Endothelial cell of umbilical vein (primary cell): Measurements from ENCODE around the gene EIF3A. TPM values are rescaled to one million over a fixed set of nuclear protein-coding genes. Genes with fewer than 3 reads are reported as not detected.
"Not testable (repeated sequence)": the region's sequence is repeated elsewhere in the genome, so short reads cannot be mapped to it uniquely, and the experiment has no call there.

ENCODE experiments used
- BruUV-seq: library from RNA; stranded (reverse); fragments of 400-500 nt; replicated peaks from 2 replicates; lab custom pipeline; 2021; lab: Mats Ljungman, UMichigan
- CTCF ChIA-PET: fragments of 300-600, 350-600 bp; sonication (Branson Sonifier 250); formaldehyde crosslinking; loops from one replicate; lab custom pipeline; 2021; ENCODE audit warnings: antibody characterized with exemption, inconsistent platforms; lab: Charles Lee
- POLR2A ChIA-PET: fragments of 300-600, 350-600 bp; sonication (Branson Sonifier 250); formaldehyde crosslinking; loops from one replicate; lab custom pipeline; 2021; ENCODE audit warnings: antibody characterized with exemption, inconsistent platforms; lab: Charles Lee
- DNase-seq: peaks from one replicate; pipeline ENCODE4 v3.0.0-alpha.2; 2011; ENCODE audit warnings: low read depth, low spot score
- FAIRE-seq: peaks from 2 replicates; lab custom pipeline; 2011; peaks lifted over from hg19 to GRCh38; lab: Jason Lieb, UNC
- H2AFZ ChIP-seq: 2 replicates; pipeline ENCODE4 v1.6.0; 2012; ENCODE audit warnings: low read depth, low read length, control low read depth, inconsistent platforms
- H3K27ac ChIP-seq: 2 replicates; pipeline ENCODE4 v1.5.1; 2011; ENCODE audit warnings: low read depth, mild to moderate bottlenecking, control low read depth, low read length, moderate library complexity; ENCODE audit not compliant: insufficient read depth
- H3K27me3 ChIP-seq, 2 experiments: 2 replicates each; pipeline versions ENCODE4 v1.6.0 to v1.6.1; 2011; ENCODE audit warnings: low read length in 2 of 2, mixed read lengths in 1 of 2; ENCODE audit not compliant: control insufficient read depth in 2 of 2, insufficient read depth in 2 of 2
- H3K36me3 ChIP-seq, 2 experiments: 2 replicates in 1 of 2; 3 replicates in 1 of 2; pipeline ENCODE4 v1.5.1; 2011; ENCODE audit warnings: low read length in 2 of 2, mild to moderate bottlenecking in 1 of 2, moderate library complexity in 1 of 2; ENCODE audit not compliant: control insufficient read depth in 2 of 2, insufficient read depth in 2 of 2; ENCODE audit errors: extremely low read depth in 1 of 2
- H3K4me1 ChIP-seq: 3 replicates; pipeline ENCODE4 v1.5.1; 2011; ENCODE audit warnings: mild to moderate bottlenecking, low read length; ENCODE audit not compliant: control insufficient read depth, insufficient read depth; ENCODE audit errors: extremely low read depth
- H3K4me2 ChIP-seq: 2 replicates; pipeline ENCODE4 v1.6.1; 2011; ENCODE audit warnings: low read length, control low read depth, mixed read lengths; ENCODE audit not compliant: insufficient read depth
- H3K4me3 ChIP-seq, 3 experiments: fragments of 200-600 bp in 1 of 3; sonication (generic), shearing (Covaris generic) in 1 of 3; replicated peaks in 1 of 3; 2 replicates each; pipeline ENCODE4 v1.5.1; 2011 to 2016; ENCODE audit warnings: control low read depth in 3 of 3, low read length in 3 of 3, mild to moderate bottlenecking in 2 of 3, inconsistent platforms in 1 of 3, low read depth in 1 of 3, moderate library complexity in 1 of 3; ENCODE audit not compliant: insufficient read depth in 1 of 3
- H3K79me2 ChIP-seq: 2 replicates; pipeline ENCODE4 v1.6.0; 2012; ENCODE audit warnings: low read length, inconsistent platforms; ENCODE audit not compliant: control insufficient read depth, insufficient read depth
- H3K9ac ChIP-seq: replicated peaks from 2 replicates; pipeline ENCODE3; 2011; ENCODE audit warnings: low read length, control low read depth; ENCODE audit not compliant: insufficient read depth; ENCODE audit errors: extremely low read depth
- H3K9me1 ChIP-seq: replicated peaks from 3 replicates; pipeline ENCODE4 v1.6.0; 2011; ENCODE audit warnings: mild to moderate bottlenecking, low read length; ENCODE audit not compliant: control insufficient read depth, insufficient read depth; ENCODE audit errors: extremely low read depth
- H3K9me3 ChIP-seq: replicated peaks from 2 replicates; pipeline ENCODE4 v1.5.1; 2012; ENCODE audit warnings: low read length, inconsistent platforms; ENCODE audit not compliant: control insufficient read depth, insufficient read depth
- H4K20me1 ChIP-seq: replicated peaks from 2 replicates; pipeline ENCODE3; 2011; ENCODE audit warnings: mild to moderate bottlenecking, low read length; ENCODE audit not compliant: control insufficient read depth, insufficient read depth; ENCODE audit errors: extremely low read depth
- CTCF ChIP-seq, 2 donors: IDR thresholded peaks; 1 replicate in 1 of 2; 2 replicates in 1 of 2; pipeline ENCODE4 v1.5.1; 2011; ENCODE audit warnings: low read length in 2 of 2, mild to moderate bottlenecking in 2 of 2, moderate library complexity in 2 of 2, control low read depth in 1 of 2, inconsistent platforms in 1 of 2, low read depth in 1 of 2; ENCODE audit not compliant: insufficient read depth in 1 of 2; ENCODE audit errors: extremely low read depth in 1 of 2
- EZH2 ChIP-seq: IDR thresholded peaks from 2 replicates; pipeline ENCODE4 v1.6.1; 2012; ENCODE audit warnings: borderline replicate concordance, low read depth, mild to moderate bottlenecking, moderate library complexity, low read length, inconsistent platforms; ENCODE audit not compliant: severe bottlenecking
- FOS ChIP-seq: IDR thresholded peaks from 2 replicates; pipeline ENCODE4 v1.6.1; 2011; ENCODE audit warnings: mild to moderate bottlenecking, low read length, moderate library complexity, borderline replicate concordance; ENCODE audit not compliant: insufficient read depth
- GATA2 ChIP-seq: IDR thresholded peaks from 2 replicates; pipeline ENCODE4 v1.7.0; 2011; ENCODE audit warnings: low read depth, mild to moderate bottlenecking, moderate library complexity, mixed read lengths, low read length; ENCODE audit not compliant: insufficient read length, insufficient read depth
- JUN ChIP-seq: IDR thresholded peaks from 2 replicates; pipeline ENCODE4 v1.6.1; 2011; ENCODE audit warnings: borderline replicate concordance, low read depth; ENCODE audit not compliant: insufficient read length, insufficient read depth
- MAX ChIP-seq: IDR thresholded peaks from 2 replicates; pipeline ENCODE4 v1.6.1; 2011; ENCODE audit not compliant: insufficient read depth, insufficient read length
- MYC ChIP-seq: IDR thresholded peaks from one replicate; pipeline ENCODE4 v1.6.1; 2011; ENCODE audit warnings: mild to moderate bottlenecking, low read depth, low read length
- POLR2A ChIP-seq: IDR thresholded peaks from 2 replicates; pipeline ENCODE4 v1.6.1; 2012; ENCODE audit warnings: low read depth, mild to moderate bottlenecking, control low read depth, low read length
- POLR2AphosphoS5 ChIP-seq: IDR thresholded peaks from 2 replicates; pipeline ENCODE4 v1.6.1; 2012; ENCODE audit warnings: low read depth, mild to moderate bottlenecking, control low read depth, low read length, moderate library complexity; ENCODE audit not compliant: insufficient read depth
- dilution Hi-C: fragments of 300-500 bp; cut with MboI; formaldehyde crosslinking; loops from one replicate; pipeline ENCODE4 v1.15.0; 2019; ENCODE audit warnings: low sequenced_read_pairs; ENCODE audit not compliant: extremely low pct_ligation_motif_present
- intact Hi-C: fragments of 100-400 bp; cut with micrococcal nuclease; formaldehyde crosslinking; loops from one replicate; pipeline ENCODE4 v1.10.0; 2022
- polyA plus RNA-seq, 4 experiments: library from polyadenylated mRNA; depleted of rRNA in 3 of 4; stranded (reverse) in 3 of 4; unstranded in 1 of 4; fragments of >200 nt; gene quantifications; 2 replicates each; pipeline versions ENCODE4 v1.2.1 to v1.2.3, GENCODE V29; 2011 to 2012; ENCODE audit warnings: missing spikeins in 1 of 4
- total RNA-seq: library from RNA; stranded (reverse); gene quantifications from 2 replicates; pipeline ENCODE4 v1.2.3, GENCODE V29; 2021

Gene EIF3A
- total and polyA plus RNA-seq, 2 donors (not counting 3 experiments of a cell fraction or from before 2014, with no cell fraction given), result 27.6 to 159 TPM

- Histone ChIP-seq H3K4me1 (peaks cover 14% of the 10 kb centered on the region), H3K79me2 (peaks cover 16% of the 10 kb centered on the region)
- dilution Hi-C loops, BruUV-seq, H3K9me3 ChIP-seq, H3K27ac ChIP-seq, POLR2A ChIA-PET, H3K36me3 ChIP-seq, H3K27me3 ChIP-seq, H2AFZ ChIP-seq, FAIRE-seq, DNase-seq, CTCF ChIA-PET, H3K4me2 ChIP-seq, H4K20me1 ChIP-seq, H3K9me1 ChIP-seq, H3K9ac ChIP-seq, H3K4me3 ChIP-seq: not testable (repeated sequence)
- intact Hi-C loops, result loop anchor here (10.0 kb wide), 1 partner anchor 549 kb away; the partner anchor contains the start of gene BAG3
Observed at GRCh38 chr10:119105899-119106298, 25.3 kb upstream of the EIF3A start.

GRCh38 chr10:119105155-119105554 is 24.5 kb upstream of the EIF3A start:
- H3K27me3 ChIP-seq, result no peaks in the 10 kb centered on the region
- H3K9me1 ChIP-seq, result no peaks in the 10 kb centered on the region
- no peak overlapping the region for H2AFZ ChIP-seq
- ChIA-PET CTCF (interaction anchor here (1.2 kb wide), 1 partner anchor 11 kb away, joined by 3 read pairs; no protein-coding TSS in a partner anchor), POLR2A (interaction anchor here (0.6 to 1.2 kb wide), 3 partner anchors 29 to 768 kb away, joined by 3 to 5 read pairs (median 4); partner anchors contain the start of gene MCMBP)
- H3K4me2 ChIP-seq, result peak overlapping the region; percentile 39
- no peak for DNase-seq
- no peaks in the 10 kb centered on the region for H3K36me3 ChIP-seq
- peaks cover 16% of the 10 kb centered on the region for H3K79me2 ChIP-seq
- peaks cover 22% of the 10 kb centered on the region for H3K4me1 ChIP-seq
- no peaks in the 10 kb centered on the region for H4K20me1 ChIP-seq
- intact Hi-C loops (loop anchor here (10.0 kb wide), 1 partner anchor 550 kb away; the partner anchor contains the start of gene BAG3), dilution Hi-C loops (no loop called here)
- TF ChIP-seq MAX (no peak), CTCF (IDR thresholded peaks at IDR 0.05; ENCODE audit: extremely low read depth in 1 of 2, insufficient read depth in 1 of 2, low read depth in 1 of 2, low read length in 2 of 2) (no peak), JUN (no peak), POLR2A (no peak), POLR2AphosphoS5 (no peak), EZH2 (no peak), GATA2 (no peak), FOS (no peak), MYC (no peak)
- BruUV-seq, result TSS peak; percentile 39
- H3K9me3 ChIP-seq, result no peaks in the 10 kb centered on the region
- peak overlapping the region in 2 of 3 experiments; percentile 24 to 72 for H3K4me3 ChIP-seq
- no peak for FAIRE-seq
- no peak overlapping the region for H3K27ac ChIP-seq
- no peak overlapping the region for H3K9ac ChIP-seq
